Glutamatergic neuron (in vitro differentiated cells): ENCODE measurements around the gene PTPRT. TPM values are rescaled to one million over a fixed set of nuclear protein-coding genes. Genes with fewer than 3 reads are reported as not detected.

Experiments
- DNase-seq: peaks from one replicate; pipeline ENCODE4 v3.0.0; 2022
- H3K27ac Mint-ChIP-seq: one replicate; pipeline ENCODE4 v1.8.0; 2020; ENCODE audit warnings: mild to moderate bottlenecking, mixed read lengths, inconsistent platforms; ENCODE audit not compliant: unreplicated experiment
- H3K27me3 Mint-ChIP-seq: one replicate; pipeline ENCODE4 v1.8.0; 2020; ENCODE audit warnings: mild to moderate bottlenecking, moderate library complexity, mixed read lengths, inconsistent platforms; ENCODE audit not compliant: unreplicated experiment
- H3K36me3 Mint-ChIP-seq: one replicate; pipeline ENCODE4 v1.8.0; 2020; ENCODE audit warnings: mild to moderate bottlenecking, mixed read lengths, inconsistent platforms; ENCODE audit not compliant: unreplicated experiment
- H3K4me1 Mint-ChIP-seq: one replicate; pipeline ENCODE4 v1.8.0; 2020; ENCODE audit warnings: mild to moderate bottlenecking, low read depth, mixed read lengths, inconsistent platforms; ENCODE audit not compliant: unreplicated experiment
- H3K4me3 Mint-ChIP-seq: one replicate; pipeline ENCODE4 v1.8.0; 2020; ENCODE audit warnings: mild to moderate bottlenecking, mixed read lengths, inconsistent platforms; ENCODE audit not compliant: unreplicated experiment
- H3K9me3 Mint-ChIP-seq: one replicate; pipeline ENCODE4 v1.8.0; 2020; ENCODE audit warnings: mild to moderate bottlenecking, moderate library complexity, mixed read lengths, inconsistent platforms; ENCODE audit not compliant: unreplicated experiment
- total RNA-seq: library from RNA; stranded (reverse); fragmentation: NEBNext Ultra II Directional; extraction: Animal tissue kit (Norgen Biotek cat#: 25700); gene quantifications from one replicate; pipeline ENCODE4 v1.2.1, GENCODE V29; 2021; ENCODE audit not compliant: unreplicated experiment
- TF ChIP-seq, protein P1 (sequence below): fragments of 200-600 bp; sonication (generic); IDR thresholded peaks from one replicate; pipeline ENCODE4 v1.5.0; 2021; ENCODE audit not compliant: partially characterized antibody, unreplicated experiment

Gene PTPRT
- total RNA-seq, 1 donor from 2014 or later, result 1.9 TPM

DNA sequence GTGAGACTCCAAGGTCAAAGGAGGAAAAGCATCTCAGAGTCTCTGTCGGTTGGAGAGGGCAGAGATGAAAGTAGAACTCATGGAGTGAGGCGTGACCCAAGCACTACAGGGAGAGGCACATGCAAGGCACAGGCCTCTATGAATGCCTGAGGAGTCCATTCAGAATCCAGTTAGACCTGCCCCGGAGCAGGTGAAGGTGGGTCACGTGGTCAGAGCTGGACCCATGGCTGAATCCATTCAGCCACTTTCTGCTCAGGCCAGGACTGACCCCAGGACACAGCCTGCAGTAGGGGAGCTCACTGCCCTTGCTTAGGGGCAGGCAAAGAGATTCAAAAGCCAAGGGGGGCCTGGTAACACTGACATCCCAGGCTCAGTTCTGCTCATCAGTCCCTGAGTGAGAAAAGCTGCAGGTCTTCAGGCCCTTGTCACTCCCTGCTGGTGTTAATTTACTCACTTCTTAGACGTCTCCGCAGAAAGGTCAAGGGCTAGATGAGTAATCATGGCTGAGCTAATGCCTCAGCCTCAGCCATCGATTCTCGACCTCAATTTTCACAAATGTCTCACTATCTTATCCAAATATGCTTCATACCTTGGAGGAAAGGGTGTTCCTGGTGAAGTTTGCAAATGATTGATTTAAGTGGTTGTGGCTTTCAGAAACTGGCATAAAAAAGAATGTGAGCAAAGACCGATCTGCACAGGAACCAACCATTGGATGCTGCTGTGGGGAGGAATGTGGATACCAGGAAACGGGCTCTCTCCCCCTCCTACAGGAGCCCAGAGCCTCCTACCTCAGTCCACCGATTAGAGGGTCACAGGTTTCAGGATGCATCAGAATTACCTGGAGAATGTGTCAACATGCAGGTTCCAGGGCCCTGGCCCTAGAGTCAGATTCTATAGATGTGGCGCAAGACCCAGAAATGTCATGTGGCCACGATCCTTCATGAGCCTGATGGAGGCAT is 584.4 kb downstream of the PTPRT start:
- TF ChIP-seq, protein P1, sequence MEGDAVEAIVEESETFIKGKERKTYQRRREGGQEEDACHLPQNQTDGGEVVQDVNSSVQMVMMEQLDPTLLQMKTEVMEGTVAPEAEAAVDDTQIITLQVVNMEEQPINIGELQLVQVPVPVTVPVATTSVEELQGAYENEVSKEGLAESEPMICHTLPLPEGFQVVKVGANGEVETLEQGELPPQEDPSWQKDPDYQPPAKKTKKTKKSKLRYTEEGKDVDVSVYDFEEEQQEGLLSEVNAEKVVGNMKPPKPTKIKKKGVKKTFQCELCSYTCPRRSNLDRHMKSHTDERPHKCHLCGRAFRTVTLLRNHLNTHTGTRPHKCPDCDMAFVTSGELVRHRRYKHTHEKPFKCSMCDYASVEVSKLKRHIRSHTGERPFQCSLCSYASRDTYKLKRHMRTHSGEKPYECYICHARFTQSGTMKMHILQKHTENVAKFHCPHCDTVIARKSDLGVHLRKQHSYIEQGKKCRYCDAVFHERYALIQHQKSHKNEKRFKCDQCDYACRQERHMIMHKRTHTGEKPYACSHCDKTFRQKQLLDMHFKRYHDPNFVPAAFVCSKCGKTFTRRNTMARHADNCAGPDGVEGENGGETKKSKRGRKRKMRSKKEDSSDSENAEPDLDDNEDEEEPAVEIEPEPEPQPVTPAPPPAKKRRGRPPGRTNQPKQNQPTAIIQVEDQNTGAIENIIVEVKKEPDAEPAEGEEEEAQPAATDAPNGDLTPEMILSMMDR, result no peak
- H3K4me3 Mint-ChIP-seq, result no peak overlapping the region
- H3K27ac Mint-ChIP-seq, result no peak overlapping the region
- peaks cover 4% of the 10 kb centered on the region for H3K4me1 Mint-ChIP-seq
- DNase-seq, result no peak
- no peaks in the 10 kb centered on the region for H3K9me3 Mint-ChIP-seq
- no peaks in the 10 kb centered on the region for H3K27me3 Mint-ChIP-seq
- H3K36me3 Mint-ChIP-seq, result no peaks in the 10 kb centered on the region

DNA sequence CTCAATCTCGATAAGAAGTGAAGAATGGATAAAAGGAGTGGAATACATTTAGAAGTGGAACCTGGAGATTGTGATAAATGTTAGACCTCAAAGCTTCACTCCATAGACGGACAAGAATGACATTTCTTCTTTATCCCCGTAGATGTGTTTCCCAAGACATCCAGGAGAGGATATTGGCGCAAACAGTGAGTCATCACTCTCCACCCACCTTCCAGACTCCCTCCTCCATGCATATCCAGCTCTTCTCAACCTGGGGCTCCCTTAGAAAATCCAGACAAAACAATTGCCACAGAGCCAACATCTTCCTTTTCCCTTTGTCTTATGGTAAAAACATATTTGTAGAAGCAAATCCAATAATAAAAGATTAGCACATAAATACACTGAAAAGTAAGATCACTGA is 586.1 kb downstream of the PTPRT start:
- no peak overlapping the region for H3K27ac Mint-ChIP-seq
- peaks cover 5% of the 10 kb centered on the region for H3K4me1 Mint-ChIP-seq
- TF ChIP-seq, protein P1, result no peak
- peaks cover 5% of the 10 kb centered on the region for H3K9me3 Mint-ChIP-seq
- no peaks in the 10 kb centered on the region for H3K36me3 Mint-ChIP-seq
- no peak for DNase-seq
- no peaks in the 10 kb centered on the region for H3K27me3 Mint-ChIP-seq
- no peak overlapping the region for H3K4me3 Mint-ChIP-seq

DNA sequence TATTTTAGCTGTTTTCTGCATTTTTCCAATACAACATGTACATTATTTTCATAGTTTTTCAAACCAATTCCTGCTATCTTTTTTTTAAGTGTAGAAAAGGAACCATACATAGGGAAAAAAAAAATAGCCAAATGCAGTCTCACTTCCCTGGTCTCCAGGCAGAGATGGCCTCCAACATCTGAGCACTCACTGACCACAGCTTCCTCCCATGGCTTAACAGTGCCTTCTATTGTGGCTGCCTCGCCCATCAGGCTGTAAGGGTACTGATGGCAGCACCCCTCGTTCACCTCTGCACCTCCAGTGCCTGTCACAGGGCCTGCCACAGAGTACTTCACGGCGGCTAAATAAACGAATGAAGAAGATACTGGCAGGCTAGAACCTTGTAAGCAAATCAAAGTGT is 591.1 kb downstream of the PTPRT start:
- no peaks in the 10 kb centered on the region for H3K27me3 Mint-ChIP-seq
- H3K4me3 Mint-ChIP-seq, result no peak overlapping the region
- H3K9me3 Mint-ChIP-seq, result peaks cover 5% of the 10 kb centered on the region
- TF ChIP-seq, protein P1, result no peak
- H3K4me1 Mint-ChIP-seq, result peaks cover 6% of the 10 kb centered on the region
- H3K36me3 Mint-ChIP-seq, result no peaks in the 10 kb centered on the region
- H3K27ac Mint-ChIP-seq, result no peak overlapping the region
- DNase-seq, result no peak

DNA sequence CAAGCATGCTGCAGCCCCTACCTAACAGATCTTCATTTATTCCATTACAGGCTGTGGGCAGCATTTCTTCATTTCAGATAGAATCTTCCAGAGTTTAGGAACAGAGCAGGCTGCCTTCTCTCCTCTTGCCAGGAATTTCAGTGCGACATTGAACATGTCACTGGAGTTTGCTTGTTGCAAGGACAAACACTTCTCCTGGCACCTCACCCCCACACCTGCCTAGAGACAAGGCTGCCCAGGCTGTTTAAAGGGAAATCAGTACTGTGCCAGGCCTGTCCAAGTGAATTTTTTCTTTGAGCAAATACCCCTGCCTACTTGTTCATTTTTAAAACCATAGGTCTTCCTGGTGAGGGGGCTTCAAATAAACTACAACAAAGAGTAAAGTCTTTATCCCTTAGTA is 594.1 kb downstream of the PTPRT start:
- Mint-ChIP-seq H3K4me1 (peaks cover 6% of the 10 kb centered on the region), H3K4me3 (no peak overlapping the region), H3K27ac (no peak overlapping the region), H3K36me3 (no peaks in the 10 kb centered on the region), H3K27me3 (no peaks in the 10 kb centered on the region), H3K9me3 (peaks cover 5% of the 10 kb centered on the region)
- DNase-seq, result no peak
- TF ChIP-seq, protein P1, result no peak

DNA sequence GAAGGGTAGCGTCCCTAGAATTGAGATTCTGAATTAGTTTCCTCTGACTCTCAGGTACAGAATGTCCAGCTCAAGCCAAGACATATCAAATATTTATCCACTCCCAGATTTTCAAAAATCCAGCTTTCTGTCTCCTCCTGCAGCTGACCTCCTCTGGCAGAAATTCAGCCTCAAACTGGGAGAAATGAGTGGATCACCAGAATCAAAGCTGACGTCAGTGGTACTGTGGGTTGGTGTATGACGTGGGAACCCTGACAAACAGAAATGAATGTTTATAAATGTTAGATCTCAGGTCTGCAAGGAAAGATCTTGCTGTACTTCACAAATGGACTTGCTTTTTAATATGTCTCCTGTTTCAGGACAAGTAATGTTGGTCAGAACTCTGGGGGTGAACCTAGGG is 595.0 kb downstream of the PTPRT start:
- no peak for DNase-seq
- Mint-ChIP-seq H3K27me3 (no peaks in the 10 kb centered on the region), H3K4me3 (no peak overlapping the region), H3K9me3 (peaks cover 5% of the 10 kb centered on the region), H3K4me1 (peaks cover 6% of the 10 kb centered on the region), H3K36me3 (no peaks in the 10 kb centered on the region), H3K27ac (no peak overlapping the region)
- TF ChIP-seq, protein P1, result no peak
